ENCODE measurements around the gene LAMA4.

Gene LAMA4

DNA sequence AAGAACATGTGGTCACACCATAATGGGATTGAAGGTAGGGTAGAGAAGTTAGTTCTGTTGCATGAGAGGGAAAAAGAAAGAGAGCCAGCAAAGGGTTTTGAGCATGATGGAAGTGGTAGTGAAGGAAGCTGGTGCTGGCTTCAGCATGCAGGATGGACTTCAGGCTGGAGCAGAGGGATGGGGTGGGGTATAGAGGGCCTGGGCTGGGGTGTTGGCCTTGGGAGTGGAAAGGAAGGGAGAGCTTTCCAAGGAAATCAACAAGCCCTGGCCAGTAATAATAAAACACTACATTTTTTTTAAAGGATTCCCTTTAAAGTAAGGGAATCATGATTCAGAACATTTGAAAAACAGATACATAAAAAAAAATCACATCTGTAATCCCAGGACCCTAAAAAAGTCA lies 61.2 kb downstream of the LAMA4 start:
- no peak for DNase-seq (ENCODE audit: low read depth)

DNA sequence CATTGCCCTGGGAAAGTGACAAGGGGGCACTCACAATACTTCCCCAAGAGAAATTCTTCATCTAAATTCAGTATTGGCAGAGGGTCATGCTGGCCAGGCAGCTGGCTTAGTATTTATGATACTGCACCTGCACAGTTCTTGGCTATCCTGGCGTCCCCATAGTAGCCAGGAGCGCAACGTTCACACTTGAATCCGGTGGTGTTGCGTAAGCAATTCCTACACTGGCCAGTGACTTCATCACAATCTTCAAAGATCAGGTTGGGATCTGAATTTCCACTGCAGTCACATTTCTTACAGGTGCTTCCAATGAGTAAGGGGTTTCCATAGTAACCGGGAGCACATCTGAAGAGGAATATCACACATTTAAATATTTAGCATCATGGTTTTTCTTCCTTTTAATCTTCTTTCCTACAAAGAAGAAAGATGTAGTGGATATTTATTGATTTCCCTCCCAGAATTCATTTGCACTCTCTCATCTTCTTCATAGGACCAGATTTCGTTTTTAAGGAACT lies 62.8 kb downstream of the LAMA4 start:
- DNase-seq (ENCODE audit: low read depth): no peak

- no peak for DNase-seq (ENCODE audit: low read depth)
These were observed 64.2 kb downstream of the LAMA4 start for GRCh38 chr6:112190164-112190563.

- no peak for DNase-seq (ENCODE audit: low read depth)
These were observed 64.9 kb downstream of the LAMA4 start for GRCh38 chr6:112189494-112189893.

- no peak for DNase-seq (ENCODE audit: low read depth)
These were observed 65.5 kb downstream of the LAMA4 start for GRCh38 chr6:112188906-112189305.

DNA sequence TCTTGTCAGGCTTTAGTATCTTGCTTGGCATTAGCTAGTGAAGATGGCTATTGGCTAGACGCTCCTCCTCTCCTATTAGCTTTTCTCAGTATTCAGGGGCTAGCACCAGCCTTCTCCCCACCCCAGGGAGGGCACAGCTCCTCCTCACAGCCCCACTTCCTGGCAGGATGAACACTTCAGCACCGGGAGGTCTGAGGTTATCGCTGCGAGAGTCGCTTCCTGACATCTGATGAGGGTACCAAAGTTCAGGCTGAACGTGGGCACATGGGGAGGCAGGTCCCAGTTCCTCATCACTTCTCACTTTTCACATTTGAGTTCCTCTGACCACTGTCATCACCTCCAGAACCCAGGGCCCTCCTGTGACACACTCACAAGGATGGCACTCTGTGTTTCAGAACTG lies 66.6 kb downstream of the LAMA4 start:
- no peak for DNase-seq (ENCODE audit: low read depth)

GRCh38 chr6:112184951-112185350 lies 69.4 kb downstream of the LAMA4 start:
- no peak for DNase-seq (ENCODE audit: low read depth)

- DNase-seq (ENCODE audit: low read depth): no peak
These were observed 71.1 kb downstream of the LAMA4 start for GRCh38 chr6:112183271-112183671.

- DNase-seq (ENCODE audit: low read depth): no peak
These were observed 73.2 kb downstream of the LAMA4 start for GRCh38 chr6:112181130-112181529.

DNA sequence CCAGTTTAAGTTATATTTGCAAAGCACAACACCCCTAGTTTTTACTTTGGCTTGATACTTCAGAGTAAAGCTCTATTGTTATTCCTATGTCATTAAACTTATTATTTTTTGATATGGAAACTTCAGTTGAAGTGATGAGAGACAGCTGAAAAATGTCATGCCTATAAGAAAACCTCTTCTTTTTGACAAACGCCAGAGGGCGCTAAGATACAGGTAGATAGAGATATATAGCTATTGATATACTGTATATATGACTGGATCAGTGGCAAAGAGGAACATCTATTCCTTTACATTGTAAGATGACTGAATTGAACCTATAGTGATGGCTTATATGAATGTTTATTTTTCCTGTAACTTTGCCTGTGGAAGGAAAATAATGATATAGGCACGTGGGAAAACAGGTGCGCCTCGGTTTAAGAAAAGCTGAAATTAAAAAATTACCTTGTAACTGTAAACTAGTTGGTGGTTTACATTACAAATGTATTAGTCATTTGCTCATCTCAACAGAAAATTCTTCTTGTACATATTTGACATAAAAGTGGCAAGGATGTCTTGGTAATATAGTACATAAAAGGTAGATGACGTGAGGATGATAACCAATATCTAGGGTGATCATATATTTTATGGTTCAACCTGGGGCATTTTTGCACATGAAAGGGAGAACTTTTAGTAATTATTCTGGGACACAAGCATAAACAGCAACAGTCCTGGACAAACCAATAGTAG lies 74.1 kb downstream of the LAMA4 start:
- DNase-seq (ENCODE audit: low read depth): peak; percentile 14

DNA sequence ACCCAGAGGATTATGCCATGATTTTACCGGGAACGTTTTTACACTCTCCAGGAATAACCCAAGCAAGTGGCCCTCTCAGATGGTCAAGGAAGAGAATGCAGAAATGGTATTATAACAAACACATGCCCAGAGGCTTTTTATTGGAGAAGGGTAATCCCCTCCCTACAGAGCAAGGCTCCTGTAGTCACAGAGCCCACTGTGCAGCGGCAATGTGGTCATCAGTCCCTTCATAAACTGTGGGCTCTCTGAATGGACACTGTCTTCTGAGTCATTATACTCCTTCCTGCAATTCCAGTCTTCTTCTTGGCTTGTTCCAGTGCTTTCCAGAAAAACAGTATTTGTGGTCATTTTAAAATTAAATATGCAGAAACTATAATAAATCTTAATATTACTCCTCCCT lies 74.7 kb downstream of the LAMA4 start:
- DNase-seq (ENCODE audit: low read depth): no peak

GRCh38 chr6:112178846-112179245 lies 75.5 kb downstream of the LAMA4 start:
- no peak for DNase-seq (ENCODE audit: low read depth)

- no peak for DNase-seq (ENCODE audit: low read depth)
These were observed 77.3 kb downstream of the LAMA4 start for GRCh38 chr6:112177092-112177491.

- DNase-seq (ENCODE audit: low read depth): no peak
These were observed 78.2 kb downstream of the LAMA4 start for GRCh38 chr6:112176175-112176574.

DNA sequence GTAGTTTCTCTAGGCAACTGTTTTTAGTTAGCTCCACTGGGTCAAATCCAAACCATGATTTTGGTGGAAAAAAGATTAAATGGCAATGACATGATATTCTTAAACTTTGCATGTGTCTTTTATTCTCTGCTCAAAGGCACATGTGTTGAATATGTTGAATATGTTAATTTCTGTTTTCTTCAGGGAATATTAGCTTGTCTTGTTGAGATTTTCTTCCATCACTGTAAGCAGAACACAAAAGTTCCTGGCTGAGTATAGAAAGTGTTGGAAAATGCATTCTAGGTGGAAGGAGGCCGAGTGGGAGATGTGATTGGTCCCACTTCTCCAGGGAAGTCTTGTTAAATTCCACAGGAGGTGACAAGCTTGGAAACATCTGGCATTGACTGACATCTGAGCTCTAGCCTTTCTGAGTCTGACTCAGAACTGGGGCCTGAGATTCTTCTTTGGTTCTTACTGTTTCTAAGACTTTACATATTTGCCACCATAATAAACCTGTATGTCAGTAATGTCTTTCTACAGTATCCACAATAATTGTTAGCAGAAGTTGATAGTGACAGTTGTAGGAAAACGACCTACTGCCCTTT lies 81.1 kb downstream of the LAMA4 start:
- DNase-seq (ENCODE audit: low read depth): no peak

GRCh38 chr6:112172540-112172939 lies 81.8 kb downstream of the LAMA4 start:
- DNase-seq (ENCODE audit: low read depth): no peak

GRCh38 chr6:112169541-112169940 lies 84.8 kb downstream of the LAMA4 start:
- DNase-seq (ENCODE audit: low read depth): no peak

DNA sequence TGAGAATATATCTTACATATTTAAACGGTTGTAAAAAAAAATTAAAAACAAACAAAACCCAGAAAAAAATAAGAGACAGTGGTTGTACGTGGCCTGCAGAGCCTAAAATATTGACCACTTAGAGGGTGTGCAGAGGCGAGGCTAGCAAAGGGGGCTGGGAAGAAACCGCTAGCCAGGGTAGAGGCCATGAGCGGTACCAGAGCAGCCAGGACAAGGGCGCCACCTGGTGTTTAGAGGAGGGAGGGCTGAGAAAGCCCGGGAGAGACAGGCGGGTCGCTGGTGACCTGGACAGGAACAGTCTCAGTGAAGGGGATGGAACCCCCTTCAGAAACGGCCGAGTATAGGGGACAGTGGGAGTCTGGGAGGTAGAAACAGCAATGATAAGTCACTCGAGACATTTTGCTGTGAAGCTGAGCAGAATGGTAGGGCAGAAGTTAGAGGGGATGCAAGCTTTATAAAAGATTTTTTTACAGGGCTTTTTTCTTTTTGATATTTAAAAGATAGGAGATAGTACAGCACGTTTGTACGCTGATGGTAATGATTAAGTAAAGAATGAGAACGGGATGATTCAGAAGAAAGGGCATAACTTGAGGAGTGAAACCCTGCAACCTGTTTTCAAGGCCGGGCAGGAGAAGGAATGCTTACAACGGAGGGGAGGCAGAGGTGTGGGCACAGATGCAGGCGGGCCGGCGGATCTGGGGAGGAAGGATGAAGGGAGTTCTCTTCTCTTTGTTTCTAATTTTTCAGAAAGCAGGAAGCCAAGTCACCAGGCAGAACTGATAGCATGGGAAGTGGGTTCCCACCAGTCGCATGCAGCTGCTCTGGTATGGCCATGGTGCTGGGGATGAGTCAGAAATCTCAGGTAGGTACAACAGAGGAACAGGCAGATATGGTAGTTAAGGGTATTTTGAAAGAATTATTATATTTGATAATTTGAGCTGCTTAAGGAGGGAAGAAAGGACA lies 90.8 kb downstream of the LAMA4 start:
- DNase-seq (ENCODE audit: low read depth): peak; percentile 60

DNA sequence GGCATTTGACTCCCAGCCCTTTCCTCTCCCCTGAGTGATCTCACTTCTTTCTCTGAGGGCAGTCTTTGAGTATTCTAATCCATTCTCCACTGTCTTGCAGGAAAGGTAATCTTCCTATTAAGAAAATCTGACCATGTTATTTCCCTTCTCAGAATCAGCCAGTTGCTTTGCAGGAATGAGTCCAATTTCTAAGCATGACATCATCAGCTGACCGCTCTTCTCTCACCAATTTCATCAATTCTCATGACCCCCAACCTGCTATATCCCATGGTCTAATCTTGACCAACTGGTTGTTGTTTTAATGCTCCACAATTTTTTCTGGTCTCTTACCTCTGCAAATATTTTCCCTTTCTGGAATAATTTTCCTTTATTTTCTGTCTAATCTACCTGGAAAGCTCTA lies 93.6 kb downstream of the LAMA4 start:
- no peak for DNase-seq (ENCODE audit: low read depth)

- no peak for DNase-seq (ENCODE audit: low read depth)
These were observed 97.7 kb downstream of the LAMA4 start for GRCh38 chr6:112156668-112157067.

DNA sequence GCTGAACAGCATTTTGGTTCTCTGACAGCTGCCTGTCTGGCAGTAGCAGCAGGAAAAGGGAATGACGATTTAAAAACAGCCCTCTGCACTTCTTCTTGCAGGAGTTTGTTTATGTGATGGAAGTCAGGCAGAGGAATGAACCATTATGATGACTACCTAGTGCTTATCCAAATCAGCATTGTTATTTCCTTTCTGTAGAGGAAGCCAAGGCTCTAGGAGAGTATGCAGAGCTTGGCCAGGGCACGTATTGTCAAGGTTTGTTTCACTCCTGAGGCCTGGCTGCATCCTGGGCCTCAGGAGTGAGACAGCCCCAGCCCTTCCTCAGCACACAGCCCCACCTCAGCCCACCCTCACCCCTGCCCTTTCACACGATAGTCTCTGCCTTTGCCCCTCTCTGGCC lies 98.5 kb downstream of the LAMA4 start:
- no peak for DNase-seq (ENCODE audit: low read depth)

DNA sequence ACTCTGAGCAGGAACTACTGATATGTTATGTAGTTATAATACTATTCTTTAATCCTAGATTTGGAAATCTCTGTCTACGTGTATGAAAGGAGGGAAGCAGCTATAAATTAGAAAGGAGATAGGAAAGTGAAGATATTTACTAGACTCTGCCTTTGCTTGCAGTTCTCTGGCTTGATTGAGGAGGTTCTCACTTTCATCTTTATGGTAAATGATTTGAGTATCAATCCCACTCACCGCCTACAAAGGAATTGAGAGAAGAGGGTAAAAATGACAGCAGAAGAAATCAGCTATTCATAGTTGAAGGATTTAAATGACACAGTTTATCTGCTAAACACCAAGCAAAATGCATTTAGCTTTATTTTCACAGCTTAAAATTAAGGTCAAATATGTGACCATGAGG lies 99.7 kb downstream of the LAMA4 start:
- DNase-seq (ENCODE audit: low read depth): no peak
